Islet of Langerhans (tissue), 1 donor: ENCODE results near the gene PEX7.
"Not testable (repeated sequence)": the region's sequence is repeated elsewhere in the genome, so short reads cannot be mapped to it uniquely, and the experiment has no call there.

ENCODE experiments used
- FAIRE-seq: peaks from one replicate; lab custom pipeline; 2011; peaks lifted over from hg19 to GRCh38; lab: Jason Lieb, UNC

Gene PEX7

GRCh38 chr6:136846477-136846876, 24.1 kb downstream of the PEX7 start:
- FAIRE-seq = not testable (repeated sequence)

GRCh38 chr6:136849979-136850563, 27.7 kb downstream of the PEX7 start:
- FAIRE-seq = not testable (repeated sequence)

- FAIRE-seq = no peak
Measured at GRCh38 chr6:136859430-136859829, 37.0 kb downstream of the PEX7 start.

GRCh38 chr6:136860043-136860442, 37.7 kb downstream of the PEX7 start:
- FAIRE-seq = no peak

GRCh38 chr6:136862662-136863061, 40.3 kb downstream of the PEX7 start:
- no peak for FAIRE-seq

- no peak for FAIRE-seq
Measured at GRCh38 chr6:136863752-136864151, 41.4 kb downstream of the PEX7 start.

- no peak for FAIRE-seq
Measured at GRCh38 chr6:136864676-136865075, 42.3 kb downstream of the PEX7 start.

GRCh38 chr6:136866872-136867416, 44.6 kb downstream of the PEX7 start:
- no peak for FAIRE-seq

- FAIRE-seq = no peak
Measured at GRCh38 chr6:136869451-136869850, 47.1 kb downstream of the PEX7 start.

GRCh38 chr6:136873748-136874147, 51.4 kb downstream of the PEX7 start:
- no peak for FAIRE-seq

GRCh38 chr6:136876469-136876868, 54.1 kb downstream of the PEX7 start:
- not testable (repeated sequence) for FAIRE-seq

GRCh38 chr6:136880748-136881460, 58.5 kb downstream of the PEX7 start:
- FAIRE-seq = no peak

GRCh38 chr6:136886091-136886490, 63.7 kb downstream of the PEX7 start:
- no peak for FAIRE-seq

GRCh38 chr6:136887953-136888352, 65.6 kb downstream of the PEX7 start:
- FAIRE-seq = no peak

GRCh38 chr6:136889271-136890193, 67.1 kb downstream of the PEX7 start:
- FAIRE-seq = peak; percentile 97

- FAIRE-seq = no peak
Measured at GRCh38 chr6:136890194-136890839, 67.9 kb downstream of the PEX7 start.

GRCh38 chr6:136890986-136891385, 68.6 kb downstream of the PEX7 start:
- no peak for FAIRE-seq

GRCh38 chr6:136893187-136893586, 70.8 kb downstream of the PEX7 start:
- no peak for FAIRE-seq

GRCh38 chr6:136895901-136896300, 73.5 kb downstream of the PEX7 start:
- no peak for FAIRE-seq

GRCh38 chr6:136897071-136897470, 74.7 kb downstream of the PEX7 start:
- no peak for FAIRE-seq

- no peak for FAIRE-seq
Measured at GRCh38 chr6:136901212-136901784, 78.9 kb downstream of the PEX7 start.

- not testable (repeated sequence) for FAIRE-seq
Measured at GRCh38 chr6:136904477-136904876, 82.1 kb downstream of the PEX7 start.
